Measurements from ENCODE around the gene PACS2. TPM values are rescaled to one million over a fixed set of nuclear protein-coding genes. Genes with fewer than 3 reads are reported as not detected.

The PACS2 gene
- total RNA-seq, 3 donors from 2014 or later (not counting 1 experiment from before 2014, with no cell fraction given), result 58.4 to 76.5 (median 69.2) TPM

DNA sequence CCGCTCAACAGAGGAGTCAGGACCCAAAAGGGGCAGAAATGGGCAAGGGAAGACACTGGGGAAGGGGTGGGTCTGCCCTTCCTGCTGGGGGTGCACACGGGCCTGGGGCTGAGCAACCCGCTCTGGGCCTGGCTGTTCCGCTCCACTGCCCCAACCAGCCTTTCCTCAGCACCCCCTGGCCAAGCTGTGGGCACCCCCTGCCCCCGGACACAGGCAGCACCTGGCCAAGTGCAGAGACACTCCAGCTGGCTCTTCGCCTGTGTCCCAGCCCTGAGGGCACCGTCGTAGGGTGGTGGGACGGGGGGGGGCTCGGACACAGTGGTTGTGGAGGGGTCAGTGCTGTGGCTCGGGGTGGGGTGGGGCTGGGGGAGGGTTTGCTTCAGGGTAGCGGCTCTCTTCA lies 10.3 kb downstream of the PACS2 start:
- H3K27me3 Mint-ChIP-seq (ENCODE audit: low read depth in 2 of 2), result no peaks in the 10 kb centered on the region
- DNase-seq (no peak), ATAC-seq (no peak)
- Histone ChIP-seq H3K27ac (ENCODE audit: low read length) (no peak overlapping the region), H3K9me3 (ENCODE audit: control insufficient read depth, insufficient read depth, low read length) (no peaks in the 10 kb centered on the region), H3K4me3 (ENCODE audit: low read length) (no peak overlapping the region), H3K36me3 (ENCODE audit: control insufficient read depth, insufficient read depth, low read length) (no peaks in the 10 kb centered on the region), H3K4me1 (ENCODE audit: control insufficient read depth, insufficient read depth, low read length) (peaks cover 2% of the 10 kb centered on the region), H3K27me3 (ENCODE audit: control insufficient read depth, insufficient read depth, low read length) (no peaks in the 10 kb centered on the region)
- no peaks in the 10 kb centered on the region for H3K9me3 Mint-ChIP-seq
- no peak overlapping the region for H3K4me3 Mint-ChIP-seq
- 90% methylated on average over 12 of the region's 12 CpGs for WGBS (ENCODE audit: insufficient coverage)
- H3K27ac Mint-ChIP-seq, result no peak overlapping the region
- no peaks in the 10 kb centered on the region for H3K36me3 Mint-ChIP-seq
- TF ChIP-seq, protein P1, sequence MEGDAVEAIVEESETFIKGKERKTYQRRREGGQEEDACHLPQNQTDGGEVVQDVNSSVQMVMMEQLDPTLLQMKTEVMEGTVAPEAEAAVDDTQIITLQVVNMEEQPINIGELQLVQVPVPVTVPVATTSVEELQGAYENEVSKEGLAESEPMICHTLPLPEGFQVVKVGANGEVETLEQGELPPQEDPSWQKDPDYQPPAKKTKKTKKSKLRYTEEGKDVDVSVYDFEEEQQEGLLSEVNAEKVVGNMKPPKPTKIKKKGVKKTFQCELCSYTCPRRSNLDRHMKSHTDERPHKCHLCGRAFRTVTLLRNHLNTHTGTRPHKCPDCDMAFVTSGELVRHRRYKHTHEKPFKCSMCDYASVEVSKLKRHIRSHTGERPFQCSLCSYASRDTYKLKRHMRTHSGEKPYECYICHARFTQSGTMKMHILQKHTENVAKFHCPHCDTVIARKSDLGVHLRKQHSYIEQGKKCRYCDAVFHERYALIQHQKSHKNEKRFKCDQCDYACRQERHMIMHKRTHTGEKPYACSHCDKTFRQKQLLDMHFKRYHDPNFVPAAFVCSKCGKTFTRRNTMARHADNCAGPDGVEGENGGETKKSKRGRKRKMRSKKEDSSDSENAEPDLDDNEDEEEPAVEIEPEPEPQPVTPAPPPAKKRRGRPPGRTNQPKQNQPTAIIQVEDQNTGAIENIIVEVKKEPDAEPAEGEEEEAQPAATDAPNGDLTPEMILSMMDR (IDR thresholded peaks at IDR 0.05), result no peak
- intact Hi-C loops (cut with micrococcal nuclease), result no loop called here
- peaks cover 19 to 28% of the 10 kb centered on the region in 2 donors for H3K4me1 Mint-ChIP-seq

DNA sequence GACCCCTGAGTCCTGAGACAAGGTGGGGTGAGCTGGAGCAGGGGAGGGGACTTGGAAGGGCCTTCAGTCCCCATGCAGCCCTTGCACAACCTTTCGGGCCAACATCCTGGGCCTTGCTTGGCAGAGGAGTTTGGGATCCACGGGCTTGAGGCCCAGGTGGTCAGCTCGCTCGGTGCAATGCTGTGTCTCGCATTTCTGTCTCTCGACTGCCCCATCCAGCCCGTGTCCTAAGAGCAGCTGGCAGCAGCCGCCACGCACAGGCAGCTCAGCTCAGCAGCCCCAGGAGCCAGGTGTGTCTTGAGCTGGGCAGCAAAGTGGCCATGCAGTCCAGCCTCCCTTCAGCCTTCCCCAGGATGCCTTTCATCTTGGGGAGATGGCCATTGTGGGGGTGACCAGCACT lies 10.8 kb downstream of the PACS2 start:
- Histone ChIP-seq H3K27me3 (ENCODE audit: control insufficient read depth, insufficient read depth, low read length) (no peaks in the 10 kb centered on the region), H3K9me3 (ENCODE audit: control insufficient read depth, insufficient read depth, low read length) (no peaks in the 10 kb centered on the region), H3K4me3 (ENCODE audit: low read length) (no peak overlapping the region), H3K4me1 (ENCODE audit: control insufficient read depth, insufficient read depth, low read length) (peaks cover 5% of the 10 kb centered on the region), H3K27ac (ENCODE audit: low read length) (no peak overlapping the region), H3K36me3 (ENCODE audit: control insufficient read depth, insufficient read depth, low read length) (no peaks in the 10 kb centered on the region)
- DNase-seq, result no peak
- ATAC-seq, result no peak
- WGBS (ENCODE audit: insufficient coverage), result 92% methylated on average over 9 of the region's 9 CpGs
- TF ChIP-seq, protein P1 (IDR thresholded peaks at IDR 0.05), result no peak
- Mint-ChIP-seq H3K4me1 (peaks cover 19 to 32% of the 10 kb centered on the region in 2 donors), H3K9me3 (no peaks in the 10 kb centered on the region), H3K27ac (no peak overlapping the region), H3K4me3 (no peak overlapping the region), H3K36me3 (no peaks in the 10 kb centered on the region), H3K27me3 (ENCODE audit: low read depth in 2 of 2) (no peaks in the 10 kb centered on the region)
- intact Hi-C loops (cut with micrococcal nuclease), result no loop called here

DNA sequence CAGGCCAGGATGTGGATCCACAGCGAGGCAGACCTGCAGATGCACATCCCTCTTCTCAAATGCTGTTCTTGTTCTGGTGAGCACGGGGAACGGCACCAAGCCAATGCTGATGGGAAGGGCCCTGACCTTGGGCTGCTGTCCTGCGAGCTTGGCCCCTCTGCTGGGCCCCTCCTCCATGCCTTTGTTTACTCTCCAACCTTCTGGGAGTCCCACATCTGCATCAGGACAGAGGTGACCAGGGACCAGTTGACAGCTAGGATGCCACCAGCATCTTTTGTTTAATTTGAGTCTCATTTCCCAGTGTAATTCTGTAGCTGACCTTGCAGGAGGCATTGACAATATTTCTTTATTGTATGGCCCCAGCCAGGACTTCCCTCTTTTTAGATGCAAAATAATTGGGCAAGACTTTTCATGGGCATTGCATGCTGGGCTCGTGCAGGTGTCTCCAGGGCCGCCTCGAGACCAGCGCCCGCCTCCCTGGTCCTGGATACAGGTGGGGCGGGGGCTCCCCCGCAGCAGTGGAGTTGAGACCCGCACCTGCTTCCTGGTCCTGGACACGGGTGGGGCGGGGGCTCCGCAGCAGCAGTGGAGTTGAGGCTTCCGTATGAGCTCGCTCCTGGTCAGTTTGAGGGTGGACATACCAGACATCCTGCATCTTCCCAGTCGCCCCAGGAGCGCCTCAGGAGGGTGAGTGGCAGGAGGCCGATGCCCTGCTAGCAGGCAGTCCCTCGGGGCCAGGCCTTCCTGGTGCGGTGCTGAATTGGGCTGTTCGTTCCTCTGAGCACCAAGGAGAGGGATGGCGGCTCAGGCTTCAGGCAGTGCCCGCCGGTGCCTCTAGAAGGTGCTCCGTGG lies 11.4 kb downstream of the PACS2 start:
- H3K9me3 Mint-ChIP-seq, result no peaks in the 10 kb centered on the region
- no peak overlapping the region for H3K4me3 ChIP-seq (ENCODE audit: low read length)
- peaks cover 11% of the 10 kb centered on the region for H3K4me1 ChIP-seq (ENCODE audit: control insufficient read depth, insufficient read depth, low read length)
- TF ChIP-seq, protein P1 (IDR thresholded peaks at IDR 0.05), result no peak
- intact Hi-C loops (cut with micrococcal nuclease), result no loop called here
- no peaks in the 10 kb centered on the region for H3K36me3 Mint-ChIP-seq
- DNase-seq, result no peak
- 92% methylated on average over 27 of the region's 27 CpGs for WGBS (ENCODE audit: insufficient coverage)
- no peaks in the 10 kb centered on the region for H3K36me3 ChIP-seq (ENCODE audit: control insufficient read depth, insufficient read depth, low read length)
- ATAC-seq, result no peak
- no peak overlapping the region for H3K27ac ChIP-seq (ENCODE audit: low read length)
- H3K27me3 ChIP-seq (ENCODE audit: control insufficient read depth, insufficient read depth, low read length), result no peaks in the 10 kb centered on the region
- H3K27ac Mint-ChIP-seq, result no peak overlapping the region
- H3K27me3 Mint-ChIP-seq (ENCODE audit: low read depth in 2 of 2), result no peaks in the 10 kb centered on the region
- H3K4me3 Mint-ChIP-seq, result no peak overlapping the region
- H3K4me1 Mint-ChIP-seq, result peaks cover 19 to 38% of the 10 kb centered on the region in 2 donors
- no peaks in the 10 kb centered on the region for H3K9me3 ChIP-seq (ENCODE audit: control insufficient read depth, insufficient read depth, low read length)

DNA sequence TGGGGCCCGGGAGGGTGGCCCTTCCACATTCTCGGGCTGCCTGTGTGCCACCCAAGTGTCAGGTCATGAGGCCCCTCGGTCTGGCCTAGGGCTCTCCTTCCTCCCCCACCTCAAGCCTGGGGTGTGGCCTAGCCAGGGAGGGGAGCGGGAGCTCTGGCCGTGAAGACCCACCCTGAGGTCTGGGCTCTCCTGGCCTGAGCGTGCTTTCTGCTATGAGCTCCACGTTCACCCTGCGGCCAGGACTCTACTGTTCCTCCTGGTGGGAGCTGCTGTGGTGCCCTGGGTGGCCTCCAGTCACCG lies 12.0 kb downstream of the PACS2 start:
- Mint-ChIP-seq H3K27ac (no peak overlapping the region), H3K27me3 (ENCODE audit: low read depth in 2 of 2) (no peaks in the 10 kb centered on the region), H3K36me3 (no peaks in the 10 kb centered on the region), H3K4me1 (peaks cover 19 to 41% of the 10 kb centered on the region in 2 donors), H3K4me3 (no peak overlapping the region), H3K9me3 (no peaks in the 10 kb centered on the region)
- ATAC-seq, result no peak
- H3K27me3 ChIP-seq (ENCODE audit: control insufficient read depth, insufficient read depth, low read length), result no peaks in the 10 kb centered on the region
- DNase-seq, result no peak
- no peak overlapping the region for H3K4me3 ChIP-seq (ENCODE audit: low read length)
- TF ChIP-seq, protein P1 (IDR thresholded peaks at IDR 0.05), result no peak
- WGBS (ENCODE audit: insufficient coverage), result 90% methylated on average over 9 of the region's 9 CpGs
- no peaks in the 10 kb centered on the region for H3K9me3 ChIP-seq (ENCODE audit: control insufficient read depth, insufficient read depth, low read length)
- H3K4me1 ChIP-seq (ENCODE audit: control insufficient read depth, insufficient read depth, low read length), result peaks cover 11% of the 10 kb centered on the region
- no peak overlapping the region for H3K27ac ChIP-seq (ENCODE audit: low read length)
- intact Hi-C loops (cut with micrococcal nuclease), result no loop called here
- H3K36me3 ChIP-seq (ENCODE audit: control insufficient read depth, insufficient read depth, low read length), result no peaks in the 10 kb centered on the region
